ENCODE data around the gene SSBP3.

The SSBP3 gene

DNA sequence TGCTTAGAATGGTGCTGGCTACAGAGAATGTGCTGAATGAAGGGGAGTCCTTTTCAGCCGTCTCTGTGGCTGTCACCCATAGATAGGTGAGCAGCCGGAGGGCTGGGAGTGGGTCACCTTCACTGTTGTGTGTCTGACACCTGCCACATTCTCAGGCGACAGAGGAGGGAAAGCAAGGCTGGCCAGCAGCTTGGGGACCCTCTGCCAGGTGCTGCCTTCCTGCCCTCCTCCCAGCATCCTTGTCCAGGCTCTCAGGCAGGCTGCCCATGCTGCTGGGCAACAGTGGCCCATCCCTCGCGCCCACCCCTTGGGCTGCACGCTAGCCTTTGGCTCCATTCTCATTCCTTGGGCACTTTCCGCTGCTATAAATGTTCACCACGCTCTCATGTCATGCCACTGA is 228.5 kb downstream of the SSBP3 start:
- Histone ChIP-seq H3K27ac (no peak overlapping the region), H3K27me3 (no peaks in the 10 kb centered on the region), H3K9me3 (no peaks in the 10 kb centered on the region), H3K36me3 (peaks cover 9 to 67% (median 30%) of the 10 kb centered on the region in 3 donors), H3K4me1 (no peaks in the 10 kb centered on the region), H3K4me3 (no peak overlapping the region)
- intact Hi-C loops (cut with DNase I; ENCODE audit: low total_unique reads), result no loop called here
- DNase-seq, result no peak
- TF ChIP-seq, protein P1, sequence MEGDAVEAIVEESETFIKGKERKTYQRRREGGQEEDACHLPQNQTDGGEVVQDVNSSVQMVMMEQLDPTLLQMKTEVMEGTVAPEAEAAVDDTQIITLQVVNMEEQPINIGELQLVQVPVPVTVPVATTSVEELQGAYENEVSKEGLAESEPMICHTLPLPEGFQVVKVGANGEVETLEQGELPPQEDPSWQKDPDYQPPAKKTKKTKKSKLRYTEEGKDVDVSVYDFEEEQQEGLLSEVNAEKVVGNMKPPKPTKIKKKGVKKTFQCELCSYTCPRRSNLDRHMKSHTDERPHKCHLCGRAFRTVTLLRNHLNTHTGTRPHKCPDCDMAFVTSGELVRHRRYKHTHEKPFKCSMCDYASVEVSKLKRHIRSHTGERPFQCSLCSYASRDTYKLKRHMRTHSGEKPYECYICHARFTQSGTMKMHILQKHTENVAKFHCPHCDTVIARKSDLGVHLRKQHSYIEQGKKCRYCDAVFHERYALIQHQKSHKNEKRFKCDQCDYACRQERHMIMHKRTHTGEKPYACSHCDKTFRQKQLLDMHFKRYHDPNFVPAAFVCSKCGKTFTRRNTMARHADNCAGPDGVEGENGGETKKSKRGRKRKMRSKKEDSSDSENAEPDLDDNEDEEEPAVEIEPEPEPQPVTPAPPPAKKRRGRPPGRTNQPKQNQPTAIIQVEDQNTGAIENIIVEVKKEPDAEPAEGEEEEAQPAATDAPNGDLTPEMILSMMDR (IDR thresholded peaks at IDR 0.05), result no peak

DNA sequence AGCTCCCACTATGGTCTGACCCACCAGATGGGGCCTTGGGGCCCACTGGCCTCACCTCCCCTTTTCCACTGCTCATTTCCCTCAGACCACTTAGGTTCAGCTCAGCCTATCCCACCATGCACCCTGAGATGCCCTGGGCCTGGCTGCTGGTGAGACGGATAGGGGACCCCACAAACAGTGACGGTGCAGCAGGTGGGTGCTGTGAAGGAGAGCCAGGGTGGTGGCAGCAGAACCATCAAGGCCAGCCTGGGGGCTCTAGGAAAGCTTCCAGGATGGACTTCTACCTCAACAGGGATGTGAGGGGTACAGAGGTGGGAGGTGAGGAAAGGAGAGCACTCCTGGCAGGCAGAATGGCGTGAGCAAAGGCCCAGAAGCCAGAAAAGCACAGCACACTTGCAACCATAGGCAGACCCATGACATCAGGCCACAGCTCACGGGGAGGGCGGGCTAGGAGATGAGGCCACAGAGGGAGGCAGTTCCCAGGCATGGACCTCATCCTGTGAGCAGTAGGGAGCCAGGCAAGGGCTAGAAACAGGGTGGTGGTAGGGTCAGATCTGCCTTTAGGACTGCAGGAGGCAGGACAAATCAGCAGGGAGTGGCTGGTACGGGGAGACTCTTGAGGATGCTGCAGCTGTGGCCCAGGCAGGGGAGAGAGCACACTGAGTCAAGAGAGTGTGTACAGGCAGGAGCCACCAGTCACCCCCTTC is 229.4 kb downstream of the SSBP3 start:
- intact Hi-C loops (cut with DNase I; ENCODE audit: low total_unique reads), result no loop called here
- TF ChIP-seq, protein P1 (IDR thresholded peaks at IDR 0.05), result no peak
- Histone ChIP-seq H3K4me1 (no peaks in the 10 kb centered on the region), H3K4me3 (no peak overlapping the region), H3K27ac (no peak overlapping the region), H3K27me3 (no peaks in the 10 kb centered on the region), H3K9me3 (no peaks in the 10 kb centered on the region), H3K36me3 (peaks cover 9 to 67% (median 30%) of the 10 kb centered on the region in 3 donors)
- no peak for DNase-seq

Measured in tibial artery (tissue), 4 donors.